HG03521 (cell line): ENCODE data around the gene LUC7L2.
"Not testable (repeated sequence)": the region's sequence is repeated elsewhere in the genome, so short reads cannot be mapped to it uniquely, and the experiment has no call there.

Experiments used
- ATAC-seq: cut with Tn5 transposase; IDR thresholded peaks from one replicate; pipeline ENCODE4 v1.9.1; 2021; ENCODE audit warnings: mild to moderate bottlenecking, moderate library complexity; ENCODE audit not compliant: unreplicated experiment

The LUC7L2 gene

DNA sequence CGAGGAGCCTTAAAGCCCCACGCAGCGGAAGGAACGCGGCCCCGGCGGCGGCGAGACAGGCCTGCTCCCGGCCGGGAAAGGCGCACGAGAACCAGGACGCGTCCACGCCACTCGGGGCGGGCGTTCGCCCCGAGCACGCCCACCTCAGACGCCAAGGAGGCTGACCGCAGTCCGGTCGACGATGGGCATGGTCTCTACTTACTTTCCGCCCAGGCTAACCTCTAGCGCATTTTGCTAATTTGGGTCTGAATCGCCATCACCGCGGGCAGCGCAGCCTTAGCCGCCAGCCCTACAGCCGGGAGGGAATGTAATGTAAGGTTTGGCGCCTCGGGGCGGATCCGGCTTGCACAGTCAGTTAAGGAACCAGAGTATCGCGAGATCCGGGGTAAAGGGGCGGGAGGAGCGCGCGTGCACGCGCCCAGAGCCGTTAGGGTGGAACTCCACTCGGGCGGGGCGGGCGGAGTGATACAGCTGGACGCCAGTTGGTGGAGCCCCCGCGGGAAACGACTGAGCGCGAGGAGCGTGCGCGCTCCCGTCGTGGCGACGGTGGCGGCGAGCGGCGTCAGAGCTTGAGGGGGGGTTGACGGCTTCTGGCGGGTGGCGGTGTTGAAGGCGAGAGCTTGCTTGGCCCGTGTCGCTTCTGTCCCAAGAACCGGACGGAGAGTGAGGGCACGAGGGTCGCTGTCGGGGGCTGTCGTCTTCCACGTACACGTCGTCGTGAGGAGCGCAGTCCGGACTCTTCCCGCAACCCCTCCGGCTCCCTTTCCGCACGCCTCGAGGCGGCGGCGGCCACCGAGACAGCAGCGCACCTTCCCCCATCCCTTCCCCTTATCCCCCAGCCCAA lies at the start of gene LUC7L2:
TSS of gene LUC7L2 (plus strand) at position 529 of the 844 bp plus-strand sequence. CDS start 368 bp downstream, outside the sequence.
- ATAC-seq: peak; percentile 62

DNA sequence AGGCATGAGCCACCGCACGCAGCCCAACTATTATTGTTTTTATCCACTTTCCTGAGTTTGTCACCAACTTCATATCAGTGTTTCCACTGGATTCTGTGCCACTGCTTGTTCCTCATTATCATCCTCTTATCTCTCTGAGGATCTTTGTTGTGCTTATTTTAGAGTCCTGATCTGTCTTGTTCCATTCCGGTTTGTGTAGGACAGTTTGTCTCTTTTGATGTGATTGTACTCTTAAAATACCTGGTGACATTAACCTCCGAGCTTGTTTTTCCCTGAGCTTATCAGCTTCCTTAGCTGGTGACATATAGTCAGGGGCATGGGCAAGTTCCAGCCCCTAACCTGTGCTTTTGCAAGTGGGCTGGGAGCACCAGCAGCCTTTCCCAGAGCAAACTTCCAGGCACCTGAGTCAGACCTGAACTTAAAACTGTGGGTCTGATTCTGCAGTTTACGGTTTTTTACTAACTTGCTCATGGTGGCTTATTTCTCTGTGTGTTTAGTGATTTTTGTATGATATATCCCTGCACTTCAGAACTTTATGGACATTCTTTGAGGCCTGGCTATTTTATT lies 41.7 kb upstream of the LUC7L2 start:
- no peak for ATAC-seq

GRCh38 chr7:139321071-139321745 lies 38.5 kb upstream of the LUC7L2 start:
- no peak for ATAC-seq

- not testable (repeated sequence) for ATAC-seq
Measured at GRCh38 chr7:139324709-139325108, 35.0 kb upstream of the LUC7L2 start.

DNA sequence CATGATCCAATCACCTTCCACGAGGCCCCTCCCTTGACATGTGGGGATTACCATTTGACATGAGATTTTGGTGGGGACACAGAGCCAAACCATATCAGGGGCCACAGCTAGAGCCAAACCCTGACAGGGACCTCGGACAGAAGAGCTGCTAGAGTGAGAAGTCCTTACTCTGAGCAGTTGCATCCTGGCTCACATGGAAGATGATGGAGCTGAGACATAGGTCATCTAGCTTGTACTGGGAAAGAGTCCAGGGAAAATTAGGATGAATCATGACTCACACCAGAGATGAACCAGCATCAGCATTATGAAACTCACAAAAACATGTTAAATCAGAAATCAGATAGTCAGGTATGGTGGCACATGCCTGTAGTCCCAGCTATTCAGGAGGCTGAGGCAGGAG lies 31.3 kb upstream of the LUC7L2 start:
- no peak for ATAC-seq

- no peak for ATAC-seq
Measured at GRCh38 chr7:139329119-139329518, 30.6 kb upstream of the LUC7L2 start.

GRCh38 chr7:139330333-139331030 lies 29.2 kb upstream of the LUC7L2 start:
- ATAC-seq: no peak

DNA sequence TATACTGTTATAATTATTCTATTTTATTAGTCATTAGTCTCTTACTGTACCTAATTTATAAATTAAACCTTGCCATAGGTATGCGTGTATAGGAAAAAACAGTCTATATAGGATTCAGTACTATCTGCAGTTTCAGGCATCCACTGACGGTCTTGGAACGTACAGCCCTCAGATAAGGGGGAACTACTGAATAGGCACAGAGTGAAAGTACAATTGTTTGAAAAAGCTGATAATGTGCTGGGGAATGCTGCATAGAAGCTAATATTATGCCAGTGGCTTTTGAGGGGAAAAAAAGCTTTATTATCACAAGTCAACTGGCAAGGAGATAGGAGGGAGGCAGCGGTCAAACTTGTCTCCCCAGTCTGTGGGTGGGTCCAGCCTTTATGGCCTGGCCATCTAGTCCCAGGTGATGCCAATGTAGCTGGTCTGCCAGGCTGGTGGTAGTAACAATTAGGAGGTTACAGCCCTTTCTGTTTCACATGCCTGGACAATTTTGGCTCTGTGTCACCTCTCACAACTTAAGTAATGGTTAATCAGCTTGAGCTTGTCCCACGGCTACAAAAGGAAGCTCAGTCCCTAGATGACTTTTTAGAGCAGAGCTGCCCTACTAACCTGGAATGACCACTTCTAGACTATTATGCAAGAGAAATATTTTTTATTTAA lies 26.9 kb upstream of the LUC7L2 start:
- no peak for ATAC-seq

- not testable (repeated sequence) for ATAC-seq
Measured at GRCh38 chr7:139333443-139333842, 26.3 kb upstream of the LUC7L2 start.

DNA sequence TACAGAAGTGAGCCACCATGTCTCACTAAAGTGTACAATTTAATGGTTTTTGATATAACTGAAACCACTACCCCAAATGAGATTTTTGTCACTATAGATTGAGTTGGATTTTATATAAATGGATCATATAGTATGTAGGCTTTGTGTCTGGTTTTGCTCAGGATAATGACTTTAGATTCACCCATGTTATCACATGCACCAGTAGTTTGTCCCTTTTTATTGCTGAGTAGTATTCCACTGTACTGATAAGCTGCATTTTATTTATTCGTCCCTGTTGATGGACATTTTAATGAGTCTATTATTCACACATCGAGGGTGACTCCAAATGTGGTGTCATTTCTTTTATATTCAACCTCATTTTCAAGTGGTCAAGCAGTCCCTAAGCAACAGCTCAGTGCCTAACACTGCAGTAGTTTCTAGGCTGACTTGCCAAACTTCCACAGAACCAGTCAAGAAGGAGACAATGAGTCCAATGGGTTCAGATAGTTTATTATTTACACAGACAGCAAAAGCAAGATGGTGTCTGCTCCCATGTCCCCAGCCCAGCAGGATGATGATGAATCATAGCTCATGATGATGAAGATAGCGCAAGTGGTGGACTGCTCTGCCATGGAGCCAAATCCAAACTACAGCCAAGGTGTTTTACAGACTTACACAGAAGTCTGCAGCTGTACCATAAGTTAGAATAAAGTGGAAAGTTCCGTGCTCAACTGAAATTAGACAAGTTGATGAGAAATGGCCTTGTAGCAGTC lies 25.1 kb upstream of the LUC7L2 start:
- ATAC-seq: no peak

DNA sequence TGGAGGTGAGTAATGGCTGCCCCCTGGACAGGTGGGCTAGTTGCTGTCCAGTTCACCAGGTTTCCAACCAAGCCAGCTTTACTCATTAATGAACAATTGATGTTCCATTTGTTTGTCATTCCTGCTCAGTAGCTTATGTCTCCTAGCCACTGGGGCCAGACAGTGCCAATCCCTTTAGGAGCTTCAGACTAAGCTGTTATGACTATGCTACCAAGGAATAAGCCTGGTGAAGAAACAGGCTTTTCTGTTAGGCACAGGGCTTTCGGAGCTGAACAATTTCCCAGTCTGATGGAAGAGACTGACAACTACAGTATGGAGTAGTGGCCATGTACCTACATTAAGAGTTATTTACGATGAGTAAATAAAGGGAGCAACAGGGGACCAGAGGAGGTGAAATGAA lies 20.7 kb upstream of the LUC7L2 start:
- ATAC-seq: no peak

DNA sequence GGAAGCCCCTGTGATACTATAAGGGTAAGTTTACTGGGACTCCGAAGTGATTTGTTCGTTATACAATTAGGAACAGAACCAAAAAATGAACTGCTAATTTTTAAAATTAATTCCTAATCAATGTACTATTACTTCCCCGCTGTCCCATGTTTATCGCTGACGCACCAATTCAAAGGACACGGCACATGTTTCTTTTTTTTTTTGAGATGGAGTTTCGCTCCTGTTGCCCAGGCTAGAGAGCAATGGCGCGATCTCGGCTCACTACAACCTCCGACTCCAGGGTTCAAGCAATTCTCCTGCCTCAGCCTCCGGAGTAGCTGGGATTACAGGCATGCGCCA lies 20.0 kb upstream of the LUC7L2 start:
- ATAC-seq: no peak

DNA sequence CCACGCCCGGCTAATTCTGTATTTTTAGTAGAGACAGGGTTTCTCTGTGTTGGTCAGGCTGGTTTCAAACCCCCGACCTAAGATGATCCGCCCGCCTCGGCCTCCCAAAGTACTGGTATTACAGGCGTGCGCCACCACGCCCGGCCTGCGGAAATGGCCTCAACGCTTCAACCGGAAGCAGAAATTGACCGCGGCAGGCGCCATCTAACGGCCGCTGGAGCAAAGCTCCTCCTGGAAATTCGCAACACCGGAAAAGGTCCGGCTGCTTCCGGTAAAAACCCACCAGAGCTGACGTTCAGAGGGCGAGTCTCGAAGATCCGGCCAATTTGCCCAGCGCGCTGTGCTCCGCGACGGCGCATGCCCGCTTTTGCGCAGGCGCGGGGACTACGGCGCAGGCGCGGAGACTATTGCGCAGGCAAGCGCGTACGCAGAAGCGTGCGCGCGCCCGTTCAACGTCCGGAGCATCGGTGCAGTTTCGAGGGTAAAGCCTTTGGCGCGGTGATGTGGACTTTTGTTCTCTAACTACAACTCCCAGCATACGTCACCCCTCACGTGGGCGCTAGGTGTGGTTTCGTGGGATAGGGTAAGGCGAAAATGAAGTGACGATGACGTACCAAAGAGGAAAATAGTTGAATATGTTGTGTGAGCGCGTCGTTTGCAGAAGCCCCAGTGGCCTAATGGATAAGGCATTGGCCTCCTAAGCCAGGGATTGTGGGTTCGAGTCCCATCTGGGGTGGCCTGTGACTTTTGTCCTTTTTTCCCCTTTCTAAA lies 19.5 kb upstream of the LUC7L2 start:
- ATAC-seq: peak; percentile 84

- ATAC-seq: no peak
Measured at GRCh38 chr7:139340808-139341057, 19.0 kb upstream of the LUC7L2 start.

DNA sequence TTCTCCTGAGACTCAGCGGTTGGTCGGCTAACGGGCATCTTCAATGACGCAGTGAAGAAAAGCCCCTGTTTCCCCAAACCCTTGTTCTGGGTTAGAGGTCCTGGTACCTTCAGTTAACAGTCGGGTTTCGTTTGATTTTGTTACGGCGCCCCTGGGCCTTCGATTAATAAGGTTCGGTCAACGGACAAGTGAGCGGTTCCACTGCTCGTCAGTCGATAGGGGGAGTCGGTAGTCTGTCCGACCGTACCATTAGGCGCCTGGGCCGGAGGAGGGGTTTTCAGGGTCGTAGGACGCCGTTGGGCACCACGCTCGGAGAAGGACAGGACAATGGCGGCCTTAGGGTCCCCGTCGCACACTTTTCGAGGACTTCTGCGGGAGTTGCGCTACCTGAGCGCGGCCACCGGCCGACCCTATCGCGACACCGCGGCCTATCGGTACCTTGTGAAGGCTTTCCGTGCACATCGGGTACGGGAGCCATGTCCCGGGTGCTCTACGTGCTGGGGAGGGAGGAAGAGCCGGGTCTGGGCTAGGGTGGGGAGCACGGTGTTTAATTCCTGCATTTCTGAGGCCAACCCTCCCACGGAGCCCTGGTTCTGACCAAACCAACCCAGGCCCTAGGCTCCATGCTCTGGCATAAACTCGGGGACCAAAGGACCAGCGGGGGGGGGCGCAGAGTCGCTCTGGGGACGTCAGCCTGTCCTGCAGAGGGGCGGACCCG lies 18.5 kb upstream of the LUC7L2 start, which contains the start of gene FMC1:
TSS of gene FMC1 (plus strand) at position 280 of the 718 bp plus-strand sequence. CDS start at position 328, 48 bp downstream.
- ATAC-seq: peak; percentile 36

- no peak for ATAC-seq
Measured at GRCh38 chr7:139341776-139342226, 17.9 kb upstream of the LUC7L2 start.

DNA sequence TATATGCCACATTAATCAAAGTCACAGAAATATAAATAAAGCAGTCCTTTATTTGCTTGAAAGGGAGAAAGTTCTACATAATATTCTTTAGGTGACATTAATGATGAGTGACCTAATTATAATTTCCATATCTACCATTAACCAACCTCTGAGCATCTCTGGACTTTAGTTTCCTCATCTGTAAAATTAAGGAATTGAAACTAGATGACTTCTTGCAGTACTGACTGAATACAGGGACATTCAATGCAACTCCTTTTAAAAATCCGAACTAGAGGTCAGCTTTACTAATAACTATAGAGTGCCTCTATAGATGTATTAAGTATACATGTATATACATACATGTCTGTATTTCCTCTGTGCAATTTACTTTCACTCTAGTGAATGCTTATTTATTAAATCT lies 14.7 kb upstream of the LUC7L2 start:
- no peak for ATAC-seq

DNA sequence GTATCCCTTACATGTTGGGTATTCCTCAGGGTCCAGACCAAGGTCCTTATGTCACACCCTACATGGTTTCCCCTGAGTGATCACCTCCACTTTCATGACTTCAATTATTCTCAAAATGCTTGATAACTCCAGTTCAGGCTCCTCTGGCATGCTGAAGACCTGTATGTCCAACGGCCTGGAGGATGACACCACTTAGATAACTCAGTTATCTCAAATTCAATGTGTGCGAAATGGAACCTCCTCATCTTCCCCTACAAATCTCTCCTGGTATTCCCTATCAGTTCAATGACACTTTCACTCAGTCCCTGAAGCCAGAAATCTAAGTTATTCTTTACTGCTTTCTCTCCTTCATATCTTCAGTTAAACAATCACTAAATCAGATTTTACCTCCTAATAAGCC lies 8.7 kb upstream of the LUC7L2 start:
- no peak for ATAC-seq

DNA sequence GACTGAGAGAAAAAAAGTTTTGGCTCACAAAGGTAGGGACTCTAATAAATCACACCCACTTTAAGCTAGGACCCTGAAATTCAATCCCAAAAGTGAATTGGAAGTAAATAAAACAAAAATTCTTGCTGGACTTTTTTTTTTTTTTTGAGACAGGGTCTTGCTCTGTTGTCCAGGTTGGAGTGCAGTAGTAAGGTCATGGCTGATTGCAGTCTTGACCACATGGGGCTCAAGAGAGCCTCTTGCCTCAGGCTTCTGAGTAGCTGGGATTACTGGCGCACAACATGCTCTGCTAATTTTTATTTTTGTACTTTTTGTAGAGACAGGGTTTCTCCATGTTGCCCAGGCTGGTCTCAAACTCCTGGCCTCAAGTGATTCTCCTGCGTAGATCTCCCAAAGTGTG lies 5.0 kb upstream of the LUC7L2 start:
- ATAC-seq: no peak
